GM12878 (cell line): ENCODE data around the gene FBXL12.

ENCODE experiments used
- BRCA1 ChIP-seq: IDR thresholded peaks from 2 replicates; pipeline ENCODE4 v1.6.1; 2011; ENCODE audit warnings: low read depth, low read length, improper control_type of control experiment
- CTCF ChIP-seq, 3 experiments: IDR thresholded peaks in 2 of 3; conservative IDR thresholded peaks in 1 of 3; 2 replicates each; pipeline ENCODE4 v1.5.1; 2011; ENCODE audit warnings: low read depth in 3 of 3, low read length in 3 of 3, mild to moderate bottlenecking in 3 of 3, control low read depth in 2 of 3, moderate library complexity in 2 of 3, inconsistent platforms in 1 of 3, mixed read lengths in 1 of 3; ENCODE audit not compliant: control insufficient read depth in 2 of 3, insufficient read depth in 1 of 3; ENCODE audit errors: extremely low read depth in 1 of 3
- IRF4 ChIP-seq: IDR thresholded peaks from 2 replicates; pipeline ENCODE4 v1.6.1; 2011; ENCODE audit warnings: low read depth, low read length
- NRF1 ChIP-seq: conservative IDR thresholded peaks from 2 replicates; pipeline ENCODE4 v1.6.1; 2011; ENCODE audit warnings: mild to moderate bottlenecking, low read depth, low read length, improper control_type of control experiment
- RAD51 ChIP-seq: fragments of 450-650 bp; IDR thresholded peaks from 2 replicates; pipeline ENCODE4 v1.6.1; 2016; ENCODE audit warnings: moderate library complexity, mild to moderate bottlenecking, inconsistent platforms
- RELA ChIP-seq: fragments of 450-650 bp; IDR thresholded peaks from 2 replicates; pipeline ENCODE4 v1.8.0; 2014; ENCODE audit warnings: borderline replicate concordance; ENCODE audit not compliant: partially characterized antibody
- TAF1 ChIP-seq: IDR thresholded peaks from 2 replicates; pipeline ENCODE4 v1.6.1; 2011; ENCODE audit warnings: mild to moderate bottlenecking, low read depth, low read length, borderline replicate concordance

GRCh38 chr19:9839415-9839814, 20.5 kb upstream of the FBXL12 start:
- TF ChIP-seq CTCF (IDR thresholded peaks at IDR 0.05 in 2 of 3, conservative IDR thresholded peaks at IDR 0.05 in 1 of 3; ENCODE audit: control insufficient read depth in 2 of 3, extremely low read depth in 1 of 3, insufficient read depth in 1 of 3, low read depth in 3 of 3, low read length in 3 of 3) (no peak), IRF4 (no peak), NRF1 (no peak), RAD51 (no peak), BRCA1 (no peak), TAF1 (no peak), RELA (no peak)
